AG10803 (cell line): ENCODE data around the gene RRN3.
"Not testable (repeated sequence)": the region's sequence is repeated elsewhere in the genome, so short reads cannot be mapped to it uniquely, and the experiment has no call there.

Experiments used
- DNase-seq: peaks from one replicate; pipeline ENCODE4 v3.0.0; 2010; ENCODE audit warnings: low read depth
- H3K4me3 ChIP-seq: 2 replicates; pipeline ENCODE4 v1.5.1; 2011; ENCODE audit warnings: mild to moderate bottlenecking, low read length, control low read depth
- CTCF ChIP-seq: conservative IDR thresholded peaks from 2 replicates; pipeline ENCODE4 v1.5.1; 2011; ENCODE audit warnings: mild to moderate bottlenecking, low read length, control low read depth, inconsistent platforms

RRN3 gene

GRCh38 chr16:15032547-15033308 lies 61.3 kb downstream of the RRN3 start:
- no peak for TF ChIP-seq CTCF
- no peak overlapping the region for H3K4me3 ChIP-seq
- no peak for DNase-seq

- TF ChIP-seq CTCF = no peak
- no peak overlapping the region for H3K4me3 ChIP-seq
- no peak for DNase-seq
These were observed 62.5 kb downstream of the RRN3 start for GRCh38 chr16:15031586-15031985.

- DNase-seq = no peak
- no peak overlapping the region for H3K4me3 ChIP-seq
- no peak for TF ChIP-seq CTCF
These were observed 62.9 kb downstream of the RRN3 start for GRCh38 chr16:15031179-15031578.

GRCh38 chr16:15029749-15030148 lies 64.3 kb downstream of the RRN3 start:
- not testable (repeated sequence) for DNase-seq, H3K4me3 ChIP-seq

GRCh38 chr16:15028801-15029698 lies 65.0 kb downstream of the RRN3 start:
- DNase-seq = peak; percentile 67
- not testable (repeated sequence) for H3K4me3 ChIP-seq
- TF ChIP-seq CTCF = 0 out of 2 replicates have a peak, but pooled peaks have one; percentile 1

- not testable (repeated sequence) for DNase-seq, H3K4me3 ChIP-seq
These were observed 65.7 kb downstream of the RRN3 start for GRCh38 chr16:15028345-15028715.

GRCh38 chr16:15027503-15028344 lies 66.3 kb downstream of the RRN3 start:
- H3K4me3 ChIP-seq, DNase-seq: not testable (repeated sequence)

- H3K4me3 ChIP-seq, DNase-seq: not testable (repeated sequence)
These were observed 67.0 kb downstream of the RRN3 start for GRCh38 chr16:15027051-15027450.

- peak; percentile 54 for DNase-seq
These were observed 68.7 kb downstream of the RRN3 start for GRCh38 chr16:15025234-15025951.

GRCh38 chr16:15024858-15025199 lies 69.2 kb downstream of the RRN3 start:
- DNase-seq, H3K4me3 ChIP-seq: not testable (repeated sequence)

More at GRCh38 chr16:15025234-15025951, 68.7 kb downstream of the RRN3 start:
- not testable (repeated sequence) for H3K4me3 ChIP-seq

- DNase-seq = peak; percentile 58
- H3K4me3 ChIP-seq = not testable (repeated sequence)
These were observed 70.5 kb downstream of the RRN3 start for GRCh38 chr16:15023381-15024077.
